ENCODE measurements around the gene TBC1D30.
"Not testable (repeated sequence)": the region's sequence is repeated elsewhere in the genome, so short reads cannot be mapped to it uniquely, and the experiment has no call there.

The TBC1D30 gene

DNA sequence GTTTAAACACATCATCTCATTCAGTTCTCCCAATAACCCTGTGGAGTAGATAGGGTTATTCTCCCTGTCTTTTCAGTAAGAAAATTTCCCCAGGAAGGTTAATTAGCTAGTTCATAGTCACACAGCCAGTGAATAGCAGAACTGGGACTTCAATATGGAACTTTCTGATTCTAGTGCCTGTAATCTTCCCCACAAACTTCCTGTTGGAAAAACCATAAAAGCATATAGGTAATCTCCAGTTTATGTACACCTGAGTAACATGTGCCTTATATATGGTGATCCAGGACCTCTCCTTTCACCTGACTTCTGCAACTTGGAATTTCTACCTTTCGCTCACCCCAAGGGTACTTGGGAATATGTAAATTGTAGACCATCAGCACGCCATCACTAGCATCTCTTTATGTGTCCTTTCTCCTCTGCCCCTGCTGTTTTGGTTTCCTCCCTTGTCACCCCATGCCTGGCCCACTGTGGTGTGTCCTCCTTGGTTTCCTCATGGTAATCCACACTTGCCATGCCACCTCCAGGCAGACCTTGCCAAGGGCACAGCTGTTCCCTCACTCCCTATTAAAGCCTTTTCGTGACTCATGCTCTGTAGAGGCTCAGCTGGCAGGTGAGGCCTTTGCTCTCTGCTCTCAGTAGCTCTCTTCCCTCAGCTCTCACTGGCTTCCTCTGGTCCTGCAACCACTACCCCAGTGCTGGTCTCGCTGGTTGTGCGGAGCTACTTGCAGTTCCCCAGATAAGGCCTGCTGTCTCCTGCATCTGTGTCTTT lies 16.7 kb downstream of the TBC1D30 start:
- H3K4me3 ChIP-seq (ENCODE audit: low read depth in 1 of 5, low read length in 5 of 5): no peak overlapping the region
- no peaks in the 10 kb centered on the region for H3K4me1 ChIP-seq (ENCODE audit: control insufficient read depth in 5 of 5, insufficient read depth in 5 of 5, low read length in 5 of 5)

DNA sequence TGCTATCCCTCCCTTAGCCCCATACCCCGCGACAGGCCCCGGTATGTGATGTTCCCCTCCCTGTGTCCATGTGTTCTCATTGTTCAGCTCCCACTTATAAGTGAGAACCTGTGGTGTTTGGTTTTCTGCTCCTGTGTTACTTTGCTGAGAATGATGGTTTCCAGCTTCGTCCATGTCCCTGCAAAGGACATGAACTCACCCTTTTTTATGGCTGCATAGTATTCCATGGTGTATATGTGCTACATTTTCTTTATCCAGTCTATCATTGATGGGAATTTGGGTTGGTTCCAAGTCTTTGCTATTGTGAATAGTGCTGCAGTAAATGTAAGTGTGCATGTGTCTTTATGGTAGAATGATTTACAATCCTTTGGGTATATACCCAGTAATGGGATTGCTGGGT lies 24.0 kb downstream of the TBC1D30 start:
- H3K9ac ChIP-seq (ENCODE audit: low read length in 5 of 5); H3K27me3 ChIP-seq (ENCODE audit: control insufficient read depth in 5 of 5, insufficient read depth in 4 of 5, low read length in 5 of 5); H3K27ac ChIP-seq (ENCODE audit: low read depth, low read length); H3K9me3 ChIP-seq (ENCODE audit: control insufficient read depth in 5 of 5, low read length in 5 of 5); H3K4me3 ChIP-seq (ENCODE audit: low read depth in 1 of 5, low read length in 5 of 5); H3K4me1 ChIP-seq (ENCODE audit: control insufficient read depth in 5 of 5, insufficient read depth in 5 of 5, low read length in 5 of 5); H3K36me3 ChIP-seq (ENCODE audit: control insufficient read depth in 5 of 5, insufficient read depth in 5 of 5, low read length in 5 of 5): not testable (repeated sequence)

More for the DNA sequence above, 16.7 kb downstream of the TBC1D30 start:
- Histone ChIP-seq H3K27me3 (ENCODE audit: control insufficient read depth in 5 of 5, insufficient read depth in 4 of 5, low read length in 5 of 5) (no peaks in the 10 kb centered on the region), H3K27ac (ENCODE audit: low read depth, low read length) (no peak overlapping the region), H3K9ac (ENCODE audit: low read length in 5 of 5) (no peak overlapping the region), H3K9me3 (ENCODE audit: control insufficient read depth in 5 of 5, low read length in 5 of 5) (no peaks in the 10 kb centered on the region), H3K36me3 (ENCODE audit: control insufficient read depth in 5 of 5, insufficient read depth in 5 of 5, low read length in 5 of 5) (peaks cover 0 to 10% (median 0%) of the 10 kb centered on the region in 5 donors)

DNA sequence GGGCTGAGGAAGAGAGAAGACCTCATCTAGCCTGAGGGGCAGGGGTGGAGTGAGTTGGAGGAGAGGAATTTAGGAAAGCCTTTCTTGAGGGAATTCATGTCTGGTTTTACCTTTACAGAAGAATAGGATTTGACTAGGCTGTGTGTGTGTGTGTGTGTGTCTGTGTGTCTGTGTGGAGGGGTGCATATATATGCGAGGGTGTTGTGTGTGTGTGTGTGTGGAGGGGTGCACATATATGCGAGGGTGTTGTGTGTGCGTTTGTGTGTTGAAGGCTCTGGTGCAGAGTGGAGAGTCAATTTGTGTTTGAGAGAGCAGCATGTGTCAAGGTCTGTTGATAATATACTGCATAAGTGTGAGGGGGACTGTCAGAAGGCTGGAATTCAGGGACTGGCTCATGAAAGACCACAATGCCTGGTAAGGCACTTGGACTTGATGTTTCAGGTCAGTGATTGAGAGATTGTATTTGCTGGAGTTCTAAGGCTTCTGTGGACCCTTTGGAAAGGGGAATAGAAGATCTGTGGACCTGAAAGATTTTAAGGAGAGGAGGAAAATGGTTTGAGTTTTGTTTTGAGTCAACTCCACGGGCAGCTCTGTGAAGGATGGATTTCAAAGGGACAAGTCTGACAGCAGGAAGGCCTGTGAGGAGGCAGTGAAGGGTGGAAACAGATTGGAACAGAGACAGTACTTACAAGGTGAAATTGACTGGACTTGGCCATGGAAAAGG lies 34.6 kb downstream of the TBC1D30 start:
- Histone ChIP-seq H3K27me3 (ENCODE audit: control insufficient read depth in 5 of 5, insufficient read depth in 4 of 5, low read length in 5 of 5) (no peaks in the 10 kb centered on the region), H3K4me1 (ENCODE audit: control insufficient read depth in 5 of 5, insufficient read depth in 5 of 5, low read length in 5 of 5) (no peaks in the 10 kb centered on the region), H3K4me3 (ENCODE audit: low read depth in 1 of 5, low read length in 5 of 5) (no peak overlapping the region)

DNA sequence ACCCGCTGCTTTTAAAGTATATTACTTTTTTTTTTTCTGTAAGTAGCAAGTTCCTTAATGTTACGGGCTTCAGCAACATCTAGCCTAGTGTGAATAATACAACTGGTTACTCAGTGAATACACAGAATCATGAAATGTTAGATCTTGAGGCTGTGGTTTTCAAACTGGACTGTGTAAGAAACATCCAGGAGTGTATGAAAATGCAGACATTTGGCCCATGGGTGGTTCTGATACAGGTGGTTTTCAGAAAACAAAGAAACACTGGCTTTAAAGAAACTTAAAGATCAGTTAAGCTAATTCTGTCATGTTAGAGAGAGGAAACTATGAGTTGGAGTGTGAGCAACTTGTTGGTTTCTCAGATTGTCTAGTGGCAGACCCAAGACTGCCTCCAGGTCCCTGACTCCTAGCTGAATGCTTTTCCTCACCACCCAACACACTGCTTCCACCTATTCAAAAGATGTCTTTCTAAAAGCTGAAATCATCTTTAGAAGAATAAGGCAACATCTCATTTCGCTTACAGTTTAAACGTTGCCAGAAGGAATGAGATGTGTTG lies 36.1 kb downstream of the TBC1D30 start:
- Histone ChIP-seq H3K9me3 (ENCODE audit: control insufficient read depth in 5 of 5, low read length in 5 of 5) (no peaks in the 10 kb centered on the region), H3K27me3 (ENCODE audit: control insufficient read depth in 5 of 5, insufficient read depth in 4 of 5, low read length in 5 of 5) (no peaks in the 10 kb centered on the region), H3K4me3 (ENCODE audit: low read depth in 1 of 5, low read length in 5 of 5) (no peak overlapping the region), H3K36me3 (ENCODE audit: control insufficient read depth in 5 of 5, insufficient read depth in 5 of 5, low read length in 5 of 5) (no peaks in the 10 kb centered on the region), H3K4me1 (ENCODE audit: control insufficient read depth in 5 of 5, insufficient read depth in 5 of 5, low read length in 5 of 5) (no peaks in the 10 kb centered on the region), H3K27ac (ENCODE audit: low read depth, low read length) (no peak overlapping the region), H3K9ac (ENCODE audit: low read length in 5 of 5) (no peak overlapping the region)

More for the DNA sequence above, 34.6 kb downstream of the TBC1D30 start:
- Histone ChIP-seq H3K36me3 (ENCODE audit: control insufficient read depth in 5 of 5, insufficient read depth in 5 of 5, low read length in 5 of 5) (no peaks in the 10 kb centered on the region), H3K9ac (ENCODE audit: low read length in 5 of 5) (no peak overlapping the region), H3K9me3 (ENCODE audit: control insufficient read depth in 5 of 5, low read length in 5 of 5) (no peaks in the 10 kb centered on the region), H3K27ac (ENCODE audit: low read depth, low read length) (no peak overlapping the region)

DNA sequence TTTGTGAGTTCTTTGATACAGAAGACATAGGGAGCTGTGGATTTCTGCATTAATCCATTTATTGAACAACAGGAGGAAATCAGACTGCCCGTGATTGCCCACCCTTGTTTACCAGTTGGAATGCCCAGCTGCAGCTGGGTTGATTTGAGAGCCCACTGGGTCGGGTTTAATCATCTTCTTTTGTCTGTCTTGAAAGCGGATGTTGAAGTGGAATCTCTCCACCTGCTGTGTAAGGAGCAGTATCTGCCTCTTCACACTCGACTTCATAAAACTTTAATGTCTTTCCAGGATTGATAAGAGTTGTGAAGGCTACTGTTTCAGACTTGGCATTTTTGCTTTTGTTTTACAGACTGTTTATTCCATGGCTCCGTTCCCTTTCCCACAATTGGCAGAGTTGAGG lies 39.9 kb downstream of the TBC1D30 start:
- Histone ChIP-seq H3K9ac (ENCODE audit: low read length in 5 of 5) (no peak overlapping the region), H3K4me1 (ENCODE audit: control insufficient read depth in 5 of 5, insufficient read depth in 5 of 5, low read length in 5 of 5) (no peaks in the 10 kb centered on the region), H3K4me3 (ENCODE audit: low read depth in 1 of 5, low read length in 5 of 5) (no peak overlapping the region), H3K27ac (ENCODE audit: low read depth, low read length) (no peak overlapping the region), H3K36me3 (ENCODE audit: control insufficient read depth in 5 of 5, insufficient read depth in 5 of 5, low read length in 5 of 5) (no peaks in the 10 kb centered on the region), H3K27me3 (ENCODE audit: control insufficient read depth in 5 of 5, insufficient read depth in 4 of 5, low read length in 5 of 5) (no peaks in the 10 kb centered on the region), H3K9me3 (ENCODE audit: control insufficient read depth in 5 of 5, low read length in 5 of 5) (no peaks in the 10 kb centered on the region)

DNA sequence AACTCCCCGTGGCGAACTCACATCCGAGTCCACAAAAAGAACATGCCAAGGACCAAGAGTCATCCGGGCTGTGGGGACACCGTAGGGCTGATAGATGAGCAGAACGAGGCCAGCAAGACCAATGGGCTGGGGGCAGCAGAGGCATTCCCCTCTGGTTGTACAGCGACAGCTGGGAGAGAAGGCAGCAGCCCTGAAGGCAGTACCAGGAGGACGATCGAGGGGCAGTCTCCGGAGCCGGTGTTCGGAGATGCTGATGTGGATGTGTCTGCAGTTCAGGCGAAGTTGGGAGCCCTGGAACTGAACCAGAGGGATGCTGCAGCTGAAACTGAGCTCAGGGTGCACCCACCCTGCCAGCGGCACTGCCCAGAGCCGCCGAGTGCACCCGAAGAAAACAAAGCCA lies 50.7 kb downstream of the TBC1D30 start:
- no peak overlapping the region for H3K4me3 ChIP-seq (ENCODE audit: low read depth in 1 of 5, low read length in 5 of 5)
- H3K9ac ChIP-seq (ENCODE audit: low read length in 5 of 5): no peak overlapping the region

DNA sequence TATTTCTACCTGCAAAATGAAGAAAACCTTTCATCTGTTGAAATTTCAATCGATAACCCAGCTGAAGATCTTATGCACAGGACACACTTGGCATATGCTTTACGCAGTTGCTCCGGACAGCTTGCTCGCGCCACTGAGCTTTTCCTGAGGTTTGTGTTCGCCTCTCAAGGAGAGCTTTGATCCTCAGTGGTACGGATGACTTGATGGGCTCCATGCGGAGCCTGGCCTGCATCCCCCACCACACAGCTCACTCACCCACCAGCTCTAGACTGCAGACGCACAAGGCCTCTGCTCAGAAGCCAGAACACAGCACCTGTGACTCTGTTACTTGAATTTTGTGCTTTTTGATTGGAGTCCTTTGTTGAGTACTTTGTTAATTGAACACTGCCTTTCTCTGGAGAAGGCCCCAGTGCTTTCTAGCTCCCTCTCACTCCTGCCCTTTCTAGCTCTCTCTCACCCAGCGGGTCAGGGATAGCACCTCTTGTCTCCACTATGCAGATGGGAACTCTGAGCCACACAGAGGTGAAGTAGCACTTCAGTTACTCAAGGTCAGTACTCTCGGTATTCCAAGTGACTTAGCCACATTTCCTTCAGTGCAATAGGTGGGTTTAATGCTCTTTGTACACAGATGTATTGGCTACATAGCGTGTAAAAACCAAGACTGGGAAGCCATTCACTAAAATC lies 52.1 kb downstream of the TBC1D30 start:
- Histone ChIP-seq H3K36me3 (ENCODE audit: control insufficient read depth in 5 of 5, insufficient read depth in 5 of 5, low read length in 5 of 5) (peaks cover 0 to 4% (median 0%) of the 10 kb centered on the region in 5 donors), H3K4me3 (ENCODE audit: low read depth in 1 of 5, low read length in 5 of 5) (no peak overlapping the region), H3K27ac (ENCODE audit: low read depth, low read length) (no peak overlapping the region), H3K4me1 (ENCODE audit: control insufficient read depth in 5 of 5, insufficient read depth in 5 of 5, low read length in 5 of 5) (no peaks in the 10 kb centered on the region), H3K9ac (ENCODE audit: low read length in 5 of 5) (no peak overlapping the region), H3K27me3 (ENCODE audit: control insufficient read depth in 5 of 5, insufficient read depth in 4 of 5, low read length in 5 of 5) (no peaks in the 10 kb centered on the region), H3K9me3 (ENCODE audit: control insufficient read depth in 5 of 5, low read length in 5 of 5) (peaks cover 0 to 4% (median 0%) of the 10 kb centered on the region in 5 donors)

More for the DNA sequence above, 50.7 kb downstream of the TBC1D30 start:
- Histone ChIP-seq H3K36me3 (ENCODE audit: control insufficient read depth in 5 of 5, insufficient read depth in 5 of 5, low read length in 5 of 5) (peaks cover 0 to 4% (median 0%) of the 10 kb centered on the region in 5 donors), H3K4me1 (ENCODE audit: control insufficient read depth in 5 of 5, insufficient read depth in 5 of 5, low read length in 5 of 5) (no peaks in the 10 kb centered on the region), H3K9me3 (ENCODE audit: control insufficient read depth in 5 of 5, low read length in 5 of 5) (peaks cover 0 to 2% (median 0%) of the 10 kb centered on the region in 5 donors), H3K27me3 (ENCODE audit: control insufficient read depth in 5 of 5, insufficient read depth in 4 of 5, low read length in 5 of 5) (no peaks in the 10 kb centered on the region), H3K27ac (ENCODE audit: low read depth, low read length) (no peak overlapping the region)

DNA sequence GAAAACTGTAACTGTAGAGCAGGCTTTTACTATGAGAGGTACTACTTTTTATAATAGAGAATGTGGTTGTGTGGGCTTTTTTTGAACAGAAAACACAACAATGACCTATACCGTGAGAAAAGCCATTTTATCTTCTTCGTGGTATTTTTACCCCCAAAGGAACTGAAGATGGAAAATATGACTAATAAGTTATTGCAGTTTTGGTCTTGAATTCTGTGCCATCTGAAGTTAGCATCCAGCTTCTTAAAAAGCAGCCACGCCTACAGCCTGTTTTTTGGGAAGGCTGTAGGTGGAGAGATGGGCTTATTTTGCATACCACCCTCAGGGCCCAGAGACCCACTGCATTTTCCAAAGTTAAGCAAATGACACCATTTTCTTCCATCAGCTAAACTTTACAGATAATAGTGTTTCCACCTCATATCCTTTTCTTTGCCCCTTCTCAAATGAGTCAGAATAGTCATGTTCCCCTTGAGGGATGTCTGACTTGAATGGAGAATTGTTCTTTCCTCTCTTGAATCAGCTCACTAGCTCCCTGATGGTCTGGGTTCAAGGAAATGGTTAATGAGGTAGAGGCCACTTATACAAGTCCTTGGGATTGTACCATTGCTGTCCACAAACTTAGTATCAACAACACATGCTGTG lies 53.0 kb downstream of the TBC1D30 start:
- H3K27me3 ChIP-seq (ENCODE audit: control insufficient read depth in 5 of 5, insufficient read depth in 4 of 5, low read length in 5 of 5): no peaks in the 10 kb centered on the region
- H3K36me3 ChIP-seq (ENCODE audit: control insufficient read depth in 5 of 5, insufficient read depth in 5 of 5, low read length in 5 of 5): peaks cover 0 to 4% (median 0%) of the 10 kb centered on the region in 5 donors
- no peak overlapping the region for H3K4me3 ChIP-seq (ENCODE audit: low read depth in 1 of 5, low read length in 5 of 5)
- no peak overlapping the region for H3K9ac ChIP-seq (ENCODE audit: low read length in 5 of 5)
- peaks cover 0 to 4% (median 0%) of the 10 kb centered on the region in 5 donors for H3K9me3 ChIP-seq (ENCODE audit: control insufficient read depth in 5 of 5, low read length in 5 of 5)
- H3K4me1 ChIP-seq (ENCODE audit: control insufficient read depth in 5 of 5, insufficient read depth in 5 of 5, low read length in 5 of 5): no peaks in the 10 kb centered on the region
- no peak overlapping the region for H3K27ac ChIP-seq (ENCODE audit: low read depth, low read length)

DNA sequence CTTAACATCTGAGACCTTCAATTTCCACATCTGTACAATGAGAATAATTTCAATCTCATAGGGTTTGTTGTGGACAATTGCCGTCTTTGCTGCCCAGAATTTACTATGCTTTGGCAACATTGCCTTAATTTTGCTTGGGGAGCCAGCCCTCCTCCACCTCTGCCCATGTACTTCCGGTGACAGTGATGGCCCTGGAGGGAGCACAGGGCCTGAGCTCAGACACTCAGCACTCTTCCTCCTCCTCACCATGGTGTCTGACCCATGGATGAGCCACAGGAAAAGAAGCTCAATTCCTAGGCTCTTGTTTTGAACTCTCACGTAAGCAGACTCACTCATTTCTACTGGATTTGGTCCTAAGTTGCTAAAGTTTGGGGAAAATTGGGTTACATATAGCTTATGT lies 58.2 kb downstream of the TBC1D30 start:
- Histone ChIP-seq H3K4me1 (ENCODE audit: control insufficient read depth in 5 of 5, insufficient read depth in 5 of 5, low read length in 5 of 5) (no peaks in the 10 kb centered on the region), H3K27ac (ENCODE audit: low read depth, low read length) (no peak overlapping the region), H3K4me3 (ENCODE audit: low read depth in 1 of 5, low read length in 5 of 5) (no peak overlapping the region), H3K9me3 (ENCODE audit: control insufficient read depth in 5 of 5, low read length in 5 of 5) (peaks cover 0 to 4% (median 0%) of the 10 kb centered on the region in 5 donors), H3K27me3 (ENCODE audit: control insufficient read depth in 5 of 5, insufficient read depth in 4 of 5, low read length in 5 of 5) (no peaks in the 10 kb centered on the region), H3K36me3 (ENCODE audit: control insufficient read depth in 5 of 5, insufficient read depth in 5 of 5, low read length in 5 of 5) (no peaks in the 10 kb centered on the region), H3K9ac (ENCODE audit: low read length in 5 of 5) (no peak overlapping the region)

Data from subcutaneous abdominal adipose tissue (tissue), 5 donors.